ENCODE measurements around the gene SREBF2.

The SREBF2 gene

GRCh38 chr22:41888627-41889200 lies 55.8 kb downstream of the SREBF2 start:
- no peak for DNase-seq (ENCODE audit: low read depth)
- TF ChIP-seq POLR2A (IDR thresholded peaks at IDR 0.05; ENCODE audit: extremely low read depth, insufficient read length), result no peak
- no peak for TF ChIP-seq MAX (IDR thresholded peaks at IDR 0.05; ENCODE audit: low read depth, low read length)
- TF ChIP-seq CTCF (IDR thresholded peaks at IDR 0.05; ENCODE audit: low read depth, low read length), result no peak
- no peak for TF ChIP-seq MYC (IDR thresholded peaks at IDR 0.05; ENCODE audit: low read depth, low read length)
- no peak overlapping the region for H3K4me3 ChIP-seq (ENCODE audit: low read depth, low read length)

GRCh38 chr22:41891407-41891806 lies 58.5 kb downstream of the SREBF2 start:
- TF ChIP-seq MAX (IDR thresholded peaks at IDR 0.05; ENCODE audit: low read depth, low read length) (no peak), MYC (IDR thresholded peaks at IDR 0.05; ENCODE audit: low read depth, low read length) (no peak), CTCF (IDR thresholded peaks at IDR 0.05; ENCODE audit: low read depth, low read length) (no peak), POLR2A (IDR thresholded peaks at IDR 0.05; ENCODE audit: extremely low read depth, insufficient read length) (no peak)

GRCh38 chr22:41892721-41893120 lies 59.8 kb downstream of the SREBF2 start:
- TF ChIP-seq MAX (IDR thresholded peaks at IDR 0.05; ENCODE audit: low read depth, low read length) (no peak), POLR2A (IDR thresholded peaks at IDR 0.05; ENCODE audit: extremely low read depth, insufficient read length) (no peak), MYC (IDR thresholded peaks at IDR 0.05; ENCODE audit: low read depth, low read length) (no peak), CTCF (IDR thresholded peaks at IDR 0.05; ENCODE audit: low read depth, low read length) (no peak)
- no peak overlapping the region for H3K4me3 ChIP-seq (ENCODE audit: low read depth, low read length)
- no peak for DNase-seq (ENCODE audit: low read depth)

More at GRCh38 chr22:41891407-41891806, 58.5 kb downstream of the SREBF2 start:
- no peak overlapping the region for H3K4me3 ChIP-seq (ENCODE audit: low read depth, low read length)
- DNase-seq (ENCODE audit: low read depth), result no peak

- no peak for DNase-seq (ENCODE audit: low read depth)
- no peak for TF ChIP-seq MYC (IDR thresholded peaks at IDR 0.05; ENCODE audit: low read depth, low read length)
- TF ChIP-seq POLR2A (IDR thresholded peaks at IDR 0.05; ENCODE audit: extremely low read depth, insufficient read length), result no peak
- H3K4me3 ChIP-seq (ENCODE audit: low read depth, low read length), result no peak overlapping the region
Observed at GRCh38 chr22:41893591-41894375, 60.9 kb downstream of the SREBF2 start.

- DNase-seq (ENCODE audit: low read depth), result no peak
- TF ChIP-seq CTCF (IDR thresholded peaks at IDR 0.05; ENCODE audit: low read depth, low read length) (no peak), POLR2A (IDR thresholded peaks at IDR 0.05; ENCODE audit: extremely low read depth, insufficient read length) (no peak), MAX (IDR thresholded peaks at IDR 0.05; ENCODE audit: low read depth, low read length) (no peak), MYC (IDR thresholded peaks at IDR 0.05; ENCODE audit: low read depth, low read length) (no peak)
- H3K4me3 ChIP-seq (ENCODE audit: low read depth, low read length), result no peak overlapping the region
Observed at GRCh38 chr22:41898645-41899044, 65.7 kb downstream of the SREBF2 start.

- no peak for DNase-seq (ENCODE audit: low read depth)
- no peak for TF ChIP-seq MAX (IDR thresholded peaks at IDR 0.05; ENCODE audit: low read depth, low read length)
- TF ChIP-seq CTCF (IDR thresholded peaks at IDR 0.05; ENCODE audit: low read depth, low read length), result no peak
- no peak for TF ChIP-seq POLR2A (IDR thresholded peaks at IDR 0.05; ENCODE audit: extremely low read depth, insufficient read length)
- TF ChIP-seq MYC (IDR thresholded peaks at IDR 0.05; ENCODE audit: low read depth, low read length), result no peak
Observed at GRCh38 chr22:41899110-41899509, 66.2 kb downstream of the SREBF2 start.

More at GRCh38 chr22:41899110-41899509, 66.2 kb downstream of the SREBF2 start:
- no peak overlapping the region for H3K4me3 ChIP-seq (ENCODE audit: low read depth, low read length)
